Uterus (tissue), 2 donors: ENCODE data around the gene NTPCR.

ENCODE experiments used
- POLR2A ChIP-seq, 2 donors: fragments of 450-650 bp; IDR thresholded peaks; one replicate each; pipeline ENCODE4 v1.6.1; 2016; ENCODE audit warnings: antibody characterized with exemption in 2 of 2, mild to moderate bottlenecking in 1 of 2, moderate library complexity in 1 of 2
- TF ChIP-seq, protein P1 (sequence below), 4 experiments: fragments of 200-600 bp in 2 of 4; fragments of 450-650 bp in 2 of 4; sonication (generic) in 2 of 4; IDR thresholded peaks; one replicate each; pipeline ENCODE4 v1.5.1; 2016 to 2019; ENCODE audit warnings: antibody characterized with exemption in 4 of 4, mild to moderate bottlenecking in 2 of 4, moderate library complexity in 1 of 4

DNA sequence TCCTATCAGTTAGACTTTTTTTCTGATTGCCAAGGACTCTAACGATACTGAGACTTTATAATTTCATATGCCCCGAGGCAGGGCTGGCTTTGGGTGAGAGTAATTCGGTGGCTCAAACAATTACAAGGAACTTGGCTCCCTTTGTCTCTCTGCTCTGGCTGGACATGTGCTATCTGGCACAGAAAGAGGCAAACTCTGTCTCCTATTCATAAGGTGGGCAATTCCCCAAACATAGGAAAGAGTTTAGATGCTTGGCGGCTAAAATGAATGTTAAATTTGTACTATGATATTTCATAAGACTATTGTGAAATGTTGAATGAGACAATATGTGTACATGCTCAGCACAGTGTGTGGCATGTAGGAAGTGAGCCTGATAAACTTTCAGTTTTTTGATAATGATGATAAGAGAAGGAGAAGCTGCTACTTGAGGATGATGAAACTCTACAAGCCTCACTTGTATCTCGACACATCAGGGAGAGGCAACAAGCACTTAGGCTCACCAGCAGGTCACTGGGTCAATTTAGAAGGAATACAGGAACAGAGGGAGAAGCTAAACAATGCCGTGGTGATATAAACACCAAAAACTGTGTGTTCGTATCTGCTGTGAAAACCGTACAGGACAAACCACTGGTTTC lies 12.6 kb upstream of the NTPCR start:
- no peak for TF ChIP-seq POLR2A (IDR thresholded peaks at IDR 0.05)
- TF ChIP-seq, protein P1, sequence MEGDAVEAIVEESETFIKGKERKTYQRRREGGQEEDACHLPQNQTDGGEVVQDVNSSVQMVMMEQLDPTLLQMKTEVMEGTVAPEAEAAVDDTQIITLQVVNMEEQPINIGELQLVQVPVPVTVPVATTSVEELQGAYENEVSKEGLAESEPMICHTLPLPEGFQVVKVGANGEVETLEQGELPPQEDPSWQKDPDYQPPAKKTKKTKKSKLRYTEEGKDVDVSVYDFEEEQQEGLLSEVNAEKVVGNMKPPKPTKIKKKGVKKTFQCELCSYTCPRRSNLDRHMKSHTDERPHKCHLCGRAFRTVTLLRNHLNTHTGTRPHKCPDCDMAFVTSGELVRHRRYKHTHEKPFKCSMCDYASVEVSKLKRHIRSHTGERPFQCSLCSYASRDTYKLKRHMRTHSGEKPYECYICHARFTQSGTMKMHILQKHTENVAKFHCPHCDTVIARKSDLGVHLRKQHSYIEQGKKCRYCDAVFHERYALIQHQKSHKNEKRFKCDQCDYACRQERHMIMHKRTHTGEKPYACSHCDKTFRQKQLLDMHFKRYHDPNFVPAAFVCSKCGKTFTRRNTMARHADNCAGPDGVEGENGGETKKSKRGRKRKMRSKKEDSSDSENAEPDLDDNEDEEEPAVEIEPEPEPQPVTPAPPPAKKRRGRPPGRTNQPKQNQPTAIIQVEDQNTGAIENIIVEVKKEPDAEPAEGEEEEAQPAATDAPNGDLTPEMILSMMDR (IDR thresholded peaks at IDR 0.05), result no peak
